CD4-positive, alpha-beta T cell treated with Interleukin-12 subunit alpha and Interleukin-12 subunit beta, for 1 hour (primary cell): Measurements from ENCODE around the gene MALRD1.
"Not testable (repeated sequence)": the region's sequence is repeated elsewhere in the genome, so short reads cannot be mapped to it uniquely, and the experiment has no call there.

ENCODE experiments used
- DNase-seq: peaks from one replicate; pipeline ENCODE4 v3.0.0-alpha.2; 2020

MALRD1 gene

DNA sequence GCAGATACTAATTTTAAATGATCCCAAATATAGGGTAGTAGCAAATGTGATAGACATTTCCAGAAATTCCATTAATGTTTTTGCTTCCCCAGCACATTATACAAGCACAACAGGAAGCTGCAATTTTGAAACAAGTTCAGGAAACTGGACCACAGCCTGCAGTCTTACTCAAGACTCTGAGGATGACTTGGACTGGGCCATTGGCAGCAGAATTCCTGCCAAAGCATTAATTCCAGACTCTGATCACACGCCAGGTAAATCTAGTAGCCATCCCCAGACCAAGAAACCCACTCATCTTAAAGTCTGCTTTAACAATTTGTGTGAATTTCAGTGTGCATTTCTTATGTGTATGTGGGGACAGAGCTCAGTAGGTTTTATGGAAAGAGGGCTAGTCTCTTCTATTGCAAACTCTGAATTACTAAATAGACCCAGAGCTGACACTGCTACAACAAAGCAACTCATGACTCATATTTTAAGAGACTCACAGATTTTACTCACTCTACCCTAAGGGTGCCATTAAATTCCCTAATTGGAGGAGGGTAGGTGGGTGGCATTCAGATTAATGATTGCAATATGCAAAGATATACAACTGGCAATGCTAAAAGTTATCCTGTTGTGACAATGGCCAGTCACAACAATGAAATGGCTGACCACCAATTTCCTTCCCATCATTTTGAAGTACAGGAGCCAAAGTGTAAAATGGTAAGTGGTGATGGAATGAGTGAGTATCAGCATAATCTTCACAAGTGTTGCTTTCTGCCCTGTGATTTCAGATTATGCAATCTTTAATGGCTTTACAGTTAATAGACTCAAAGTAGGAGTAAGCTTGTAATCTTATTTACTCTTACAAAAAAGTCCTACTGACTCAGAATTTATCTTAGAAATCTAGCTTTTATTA lies 450.0 kb downstream of the MALRD1 start:
- DNase-seq: no peak

DNA sequence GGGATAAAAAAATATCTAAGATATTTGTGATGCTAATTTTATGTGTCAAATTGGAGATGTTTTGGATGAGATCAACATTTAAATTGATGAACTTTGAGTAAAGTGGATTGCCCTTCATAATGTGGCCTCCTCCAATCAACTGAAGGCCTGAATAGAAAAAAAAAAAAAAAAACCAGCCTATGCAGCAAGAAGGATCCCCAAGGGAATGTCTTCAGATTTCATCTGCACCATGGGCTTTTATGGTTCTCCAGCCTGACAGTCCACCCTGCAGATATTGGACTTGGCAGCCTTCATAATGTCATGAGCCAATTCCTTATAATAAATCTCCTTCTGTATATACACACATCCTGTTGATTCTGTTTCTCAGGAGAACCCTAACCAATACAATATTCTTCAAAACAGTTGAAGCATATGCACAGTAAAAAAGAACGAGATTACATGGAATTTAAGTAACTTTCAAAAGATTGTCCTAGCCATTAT lies 450.7 kb downstream of the MALRD1 start:
- DNase-seq: no peak

DNA sequence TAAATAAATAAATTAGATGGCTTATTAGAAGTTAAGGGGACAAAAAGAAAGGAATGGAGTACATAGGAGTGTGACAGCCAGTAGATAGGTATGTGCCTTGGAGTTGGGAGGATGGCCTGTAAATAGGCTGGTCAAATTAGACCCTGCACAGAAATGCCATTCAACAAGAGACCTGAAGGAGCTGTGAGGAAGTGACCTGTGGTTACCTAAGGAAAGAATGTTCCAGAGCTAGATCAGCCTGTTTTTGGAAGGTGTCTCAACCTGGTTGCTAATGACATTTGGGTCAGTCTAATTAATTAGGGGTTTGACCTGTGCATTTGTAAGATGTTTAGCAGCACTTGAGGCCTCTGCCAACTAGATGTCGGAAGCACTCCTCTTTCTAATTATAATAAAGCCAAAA lies 452.4 kb downstream of the MALRD1 start:
- DNase-seq: no peak

DNA sequence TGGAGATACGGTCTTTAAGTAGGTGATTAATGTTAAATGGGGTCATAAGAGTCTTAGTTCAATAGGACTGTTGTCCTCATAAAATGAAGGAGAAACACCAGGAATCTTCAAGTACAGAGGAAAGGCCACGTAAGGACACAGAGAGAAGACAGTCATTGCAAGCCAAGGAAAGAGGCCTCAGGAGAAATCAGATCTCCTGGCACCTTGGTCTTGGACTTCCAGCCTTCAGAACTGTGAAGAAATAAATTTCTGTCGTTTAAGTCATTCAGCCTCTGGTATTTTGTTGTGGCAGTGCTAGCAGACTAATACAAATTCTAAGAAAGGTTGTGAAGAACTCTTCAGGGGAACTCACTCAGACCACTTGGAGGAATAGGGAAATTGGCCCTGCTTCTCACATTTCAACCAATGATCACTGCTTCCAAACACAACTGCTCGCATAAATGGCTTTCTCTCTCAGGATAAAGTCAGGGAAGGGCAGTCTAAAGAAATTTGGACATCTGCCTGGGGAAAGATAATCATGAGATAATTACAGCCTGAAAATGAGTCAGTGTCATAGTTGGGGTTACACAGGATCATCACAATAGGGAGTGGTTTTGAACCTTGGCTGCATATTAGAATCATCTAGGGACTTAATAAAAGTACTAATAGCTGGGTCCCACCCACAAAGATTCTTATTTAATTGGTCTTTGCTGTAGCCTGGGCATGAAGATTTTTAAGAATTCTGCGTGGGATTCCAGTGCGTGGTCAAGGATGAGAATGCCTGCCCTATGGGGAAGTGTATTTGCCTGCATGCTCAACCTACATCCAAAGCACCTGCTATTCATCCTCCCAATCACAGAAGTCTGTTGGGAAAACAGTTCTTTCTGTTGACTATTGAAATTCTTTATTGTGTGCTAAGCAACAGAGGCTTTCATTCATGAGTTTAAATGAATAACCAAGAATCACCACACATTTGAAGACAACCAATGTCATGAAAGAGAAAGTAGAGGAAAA lies 457.0 kb downstream of the MALRD1 start:
- DNase-seq: no peak

DNA sequence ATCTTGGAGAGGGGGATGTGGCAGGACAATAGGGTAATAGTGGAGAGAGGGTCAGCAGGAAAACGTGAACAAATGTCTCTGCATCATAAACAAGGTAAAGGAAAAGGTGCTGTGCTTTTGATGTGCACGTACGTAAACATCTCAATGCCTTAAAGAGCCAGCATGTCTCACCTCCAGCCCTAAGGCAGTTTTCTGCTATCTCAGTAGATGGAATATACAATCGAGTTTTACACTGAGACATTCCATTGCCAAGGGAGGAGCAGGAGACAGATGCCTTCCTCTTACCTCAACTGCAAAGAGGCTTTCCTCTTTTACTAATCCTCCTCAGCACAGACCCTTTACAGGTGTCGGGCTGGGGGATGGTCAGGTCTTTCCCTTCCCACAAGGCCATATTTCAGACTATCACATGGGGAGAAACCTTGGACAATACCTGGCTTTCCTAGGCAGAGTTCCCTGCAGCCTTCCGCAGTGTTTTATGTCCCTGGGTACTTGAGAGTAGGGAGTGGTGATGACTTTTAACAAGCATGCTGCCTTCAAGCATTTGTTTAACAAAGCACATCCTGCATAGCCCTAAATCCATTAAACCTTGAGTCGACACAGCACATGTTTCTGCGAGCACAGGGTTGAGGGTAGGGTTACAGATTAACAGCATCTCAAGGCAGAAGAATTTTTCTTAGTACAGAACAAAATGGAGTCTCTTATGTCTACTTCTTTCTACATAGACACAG lies 461.6 kb downstream of the MALRD1 start:
- not testable (repeated sequence) for DNase-seq

DNA sequence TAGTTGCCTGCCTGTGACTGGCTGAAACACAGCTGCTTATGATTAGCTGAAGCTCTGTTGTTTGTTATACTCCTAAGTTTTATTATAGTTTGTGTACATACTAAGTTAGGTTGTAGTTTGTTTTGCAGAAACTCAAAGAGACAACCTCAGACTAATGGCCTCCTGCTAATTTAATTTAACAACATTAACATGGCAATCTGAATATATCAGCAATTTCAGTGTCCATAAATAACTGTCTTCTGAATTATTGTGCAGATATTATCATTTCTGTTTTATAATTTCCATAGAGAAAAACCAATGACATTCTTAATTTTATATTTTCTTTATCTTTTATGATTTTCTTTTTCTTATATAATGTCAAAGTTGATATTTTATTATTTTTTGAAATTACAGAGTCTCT lies 469.5 kb downstream of the MALRD1 start:
- no peak for DNase-seq

DNA sequence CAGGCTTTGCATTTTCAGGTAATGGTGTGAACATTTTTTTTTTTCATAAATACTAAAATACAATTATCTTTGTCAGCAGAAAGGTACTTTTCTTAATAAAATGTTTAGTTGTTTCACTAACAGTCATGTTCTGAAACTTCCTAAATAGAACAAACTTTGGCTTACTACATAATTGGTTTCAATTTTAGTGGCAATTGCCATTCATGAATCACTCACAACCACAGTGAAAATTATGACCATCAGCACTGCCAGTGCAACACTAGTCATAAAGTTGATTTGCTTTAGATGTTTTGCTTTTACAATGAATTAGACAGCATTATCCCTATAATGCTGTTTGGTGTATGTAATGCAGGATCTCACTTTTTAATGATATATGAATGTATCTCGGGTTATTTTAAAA lies 470.0 kb downstream of the MALRD1 start:
- no peak for DNase-seq

DNA sequence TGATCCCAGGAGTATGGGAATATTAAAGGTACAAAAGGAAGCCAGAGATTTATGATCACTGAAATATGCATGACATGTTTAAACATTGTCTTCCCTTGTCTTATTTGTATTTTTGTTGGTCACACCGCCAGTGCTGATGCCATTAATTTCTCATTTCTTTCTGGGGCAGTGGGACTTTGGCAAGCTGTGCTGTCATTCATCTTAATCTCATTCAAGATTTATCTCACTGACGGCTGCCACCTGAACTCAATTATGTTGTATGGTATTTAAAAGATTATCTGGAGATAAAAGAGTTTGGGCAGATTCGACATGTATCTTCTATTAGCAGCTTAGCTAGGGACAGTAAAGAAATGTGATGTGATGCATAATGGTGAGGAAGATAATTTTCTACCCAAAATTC lies 482.7 kb downstream of the MALRD1 start:
- no peak for DNase-seq

DNA sequence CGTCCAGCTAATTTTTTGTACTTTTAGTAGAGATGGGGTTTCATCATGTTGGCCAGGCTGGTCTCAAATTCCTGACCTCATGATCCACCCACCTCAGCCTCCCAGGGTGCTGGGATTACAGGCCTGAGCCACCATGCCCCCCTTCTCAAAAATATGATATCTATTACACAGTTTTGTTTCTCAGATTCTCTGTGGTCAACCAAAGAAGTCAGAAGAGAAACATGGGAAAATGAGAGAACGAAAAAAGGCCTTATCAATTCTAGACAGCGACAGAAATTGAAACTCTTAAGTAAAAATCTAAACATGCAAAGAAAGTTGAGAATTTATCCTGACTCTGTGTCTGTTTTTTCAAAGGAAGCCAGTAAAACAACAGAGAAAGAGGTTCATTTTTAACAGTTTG lies 483.8 kb downstream of the MALRD1 start:
- DNase-seq: no peak

DNA sequence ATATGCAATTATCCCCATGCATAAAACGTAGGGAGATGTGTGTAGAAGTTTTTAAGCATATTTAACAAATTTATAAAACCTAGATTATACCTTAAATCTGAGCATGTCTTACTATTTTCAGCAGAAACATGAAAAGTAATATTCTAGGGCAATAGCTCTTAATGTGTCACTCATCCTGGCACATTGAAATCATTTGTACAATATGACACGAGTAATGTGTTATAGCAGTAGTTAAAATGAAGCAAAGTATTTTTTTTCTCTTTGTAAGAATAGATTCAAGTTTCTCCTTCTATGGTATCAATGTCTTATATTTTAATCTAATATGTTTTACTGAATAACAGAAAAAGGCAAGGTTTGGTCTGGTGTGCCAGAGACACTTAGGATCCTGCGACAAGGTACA lies 492.7 kb downstream of the MALRD1 start:
- no peak for DNase-seq

DNA sequence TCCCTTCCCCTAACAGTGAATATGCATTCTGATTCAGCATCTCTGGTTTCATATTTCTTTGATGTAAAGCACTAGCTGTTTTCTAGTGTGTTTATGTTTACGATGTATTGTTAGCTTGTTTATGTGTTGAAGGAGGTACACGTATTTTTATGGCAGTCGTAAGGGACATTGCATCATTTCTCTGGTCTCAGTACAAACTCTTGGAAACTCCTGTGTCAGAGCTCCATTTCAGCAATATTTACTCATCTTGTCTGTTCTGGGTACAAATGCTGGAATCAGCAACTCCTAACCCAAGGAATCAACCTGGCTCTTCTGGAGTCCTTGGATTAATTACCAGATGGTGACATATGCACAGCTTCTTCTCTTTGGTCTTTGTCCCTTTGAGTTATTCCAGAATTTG lies 497.6 kb downstream of the MALRD1 start:
- DNase-seq: no peak

DNA sequence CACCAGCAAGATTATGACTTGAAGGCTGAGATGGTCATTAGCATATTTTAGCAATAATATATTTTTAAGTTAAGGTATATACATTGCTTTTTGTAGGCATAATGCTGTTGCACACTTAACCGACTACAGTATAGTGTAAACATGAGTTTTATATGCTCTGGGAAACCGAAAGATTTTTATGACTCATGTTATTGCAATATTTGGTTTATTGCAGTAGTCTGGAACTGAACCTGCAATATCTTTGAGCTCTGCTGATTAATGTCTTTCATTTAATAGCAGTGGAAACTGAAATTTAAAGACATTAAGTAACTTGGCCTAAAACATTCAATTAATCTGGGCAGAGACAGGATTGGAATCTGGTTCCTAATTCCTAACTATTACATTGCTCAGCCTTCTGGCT lies 500.9 kb downstream of the MALRD1 start:
- DNase-seq: no peak

DNA sequence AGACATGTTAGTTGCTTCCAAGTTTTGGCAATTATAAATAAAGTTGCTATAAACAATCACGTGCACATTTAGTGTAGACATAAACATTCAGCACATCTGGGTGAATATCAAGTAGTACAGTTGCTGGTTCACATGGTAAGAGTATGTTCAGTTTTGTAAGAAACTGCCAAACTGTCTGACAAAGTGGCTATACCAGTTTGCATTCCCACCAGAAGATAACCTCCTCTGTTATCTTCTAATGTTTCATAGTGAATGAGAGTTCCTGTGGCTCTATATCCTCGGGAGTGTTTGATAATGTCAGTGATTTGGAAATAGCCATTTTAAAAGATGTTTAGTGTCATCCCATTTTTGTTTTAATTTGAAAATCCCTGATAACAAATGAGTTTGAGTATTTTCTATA lies 508.1 kb downstream of the MALRD1 start:
- DNase-seq: no peak

DNA sequence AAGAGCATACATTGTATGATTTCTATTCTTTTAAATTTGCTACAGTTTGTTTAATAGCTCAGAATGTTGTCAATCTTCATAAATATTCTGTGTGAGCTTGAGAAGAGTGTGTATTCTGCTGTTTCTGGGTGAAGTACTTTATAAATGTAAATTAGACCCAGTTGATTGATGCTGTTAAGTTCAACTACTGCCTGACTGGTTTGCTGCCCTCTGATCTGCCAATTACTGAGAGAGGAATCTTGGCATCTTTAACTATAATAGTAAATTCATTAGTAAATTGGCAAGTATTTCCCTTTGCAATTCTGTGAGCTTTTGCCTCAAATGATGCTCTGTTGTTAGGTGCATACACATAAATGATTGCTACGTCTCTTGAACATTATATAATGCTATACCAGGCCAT lies 512.6 kb downstream of the MALRD1 start:
- no peak for DNase-seq

DNA sequence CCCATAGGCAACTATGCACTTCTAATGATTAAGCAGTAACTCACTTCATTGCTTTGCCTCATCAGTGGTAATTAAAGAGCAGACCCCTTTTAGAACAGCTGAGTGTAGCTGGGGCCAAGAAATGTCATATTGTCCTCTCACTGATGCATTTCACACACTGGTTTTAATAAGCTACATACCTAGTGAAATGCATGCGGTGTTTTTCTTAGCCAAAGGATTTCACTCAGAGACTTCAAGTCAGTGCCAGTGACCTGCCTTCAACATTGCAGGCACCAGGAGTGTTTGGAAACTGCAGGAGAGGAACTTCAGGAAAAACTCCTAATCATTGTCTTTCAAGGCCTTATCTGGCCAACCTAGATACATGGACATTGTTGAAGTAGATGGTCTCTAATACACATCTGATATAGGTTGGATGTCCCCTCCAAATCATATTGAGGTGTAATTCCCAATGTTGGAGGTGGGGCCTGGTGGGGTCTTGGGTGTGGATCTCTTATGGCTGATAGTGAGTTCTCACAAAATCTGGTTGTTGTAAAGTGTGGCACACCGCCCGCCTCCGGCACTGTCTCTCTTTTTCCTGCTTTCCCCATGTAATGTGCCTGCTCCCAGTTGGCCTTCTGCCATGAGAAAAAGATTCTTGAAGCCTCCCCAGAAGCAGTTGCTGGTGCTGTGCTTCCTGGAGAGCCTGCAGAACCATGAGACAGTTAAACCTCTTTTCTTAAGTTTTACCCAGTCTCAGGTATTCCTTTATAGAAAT lies 515.0 kb downstream of the MALRD1 start:
- no peak for DNase-seq

DNA sequence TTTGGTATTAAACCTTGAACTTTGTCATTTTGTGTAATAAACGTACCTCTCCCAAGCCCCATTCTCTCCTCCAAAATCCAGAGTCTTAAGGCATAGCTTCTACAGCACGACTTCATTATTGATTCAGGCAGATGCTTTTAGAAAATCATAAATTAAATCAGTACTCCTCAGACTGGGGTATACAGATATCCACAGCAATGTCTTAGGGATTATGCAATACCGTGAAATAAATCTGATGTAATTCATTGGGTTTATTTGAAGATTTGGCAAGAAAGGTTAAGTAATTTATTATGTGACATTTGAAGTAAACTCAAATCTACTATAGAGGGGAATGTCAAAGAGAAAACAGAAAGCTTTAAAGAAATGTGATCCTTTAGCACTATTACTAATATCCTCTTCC lies 521.5 kb downstream of the MALRD1 start:
- no peak for DNase-seq

DNA sequence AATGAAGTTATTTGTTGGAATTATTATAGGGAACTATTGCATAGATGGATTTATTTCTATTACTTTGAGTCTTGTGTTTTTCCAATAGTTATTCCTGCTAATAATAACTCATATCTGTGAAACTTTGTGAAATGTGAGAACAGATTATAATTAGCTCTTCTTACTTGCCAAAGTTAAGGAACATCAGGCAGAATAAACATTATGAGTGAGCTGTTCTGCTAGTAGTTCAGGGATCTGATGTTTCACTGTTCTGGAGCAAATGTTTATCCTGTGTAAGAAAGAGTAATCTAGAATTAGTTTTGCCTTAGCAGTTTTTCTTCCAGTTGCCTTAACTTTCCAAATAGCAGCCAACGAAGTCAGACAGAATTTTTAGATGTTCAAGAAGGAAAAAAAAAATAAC lies 522.4 kb downstream of the MALRD1 start:
- DNase-seq: no peak

DNA sequence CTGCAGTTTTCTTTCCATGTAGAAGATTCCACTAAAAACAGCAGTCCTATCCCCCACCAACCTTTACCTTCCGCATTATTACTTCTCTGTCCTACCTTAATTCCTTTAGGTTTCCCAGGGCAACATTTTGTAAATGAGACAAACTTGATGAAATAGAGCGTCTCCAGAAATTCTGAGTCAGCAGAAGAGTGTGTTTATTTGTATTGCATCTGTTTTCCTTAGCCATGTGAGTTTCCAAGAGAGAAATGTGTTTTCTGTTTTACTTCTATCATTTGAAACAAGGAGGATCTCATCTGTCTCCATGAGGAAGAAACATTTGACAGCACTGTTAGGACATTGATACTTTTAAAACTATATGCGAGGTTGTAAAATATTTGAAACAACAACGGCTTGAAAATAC lies 523.5 kb downstream of the MALRD1 start:
- DNase-seq: no peak

DNA sequence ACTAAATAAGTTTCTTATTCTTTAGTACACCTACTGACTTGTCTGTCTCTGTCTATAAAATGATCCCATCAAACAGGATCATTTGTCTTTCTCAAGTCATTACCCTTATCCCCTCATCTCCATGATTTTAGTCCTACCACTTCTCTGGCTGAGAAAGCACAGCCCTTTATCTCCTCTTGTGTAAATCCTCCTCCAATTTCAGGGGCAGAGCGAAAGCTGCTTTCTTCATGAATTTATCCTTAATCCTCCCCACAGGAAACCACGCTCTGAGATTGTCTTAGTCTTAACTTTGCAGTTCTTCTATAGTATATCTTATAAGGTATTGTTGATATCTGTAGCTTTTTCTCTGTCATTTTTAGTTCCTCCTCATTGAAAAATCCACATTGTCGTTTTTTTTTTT lies 528.0 kb downstream of the MALRD1 start:
- DNase-seq: no peak

DNA sequence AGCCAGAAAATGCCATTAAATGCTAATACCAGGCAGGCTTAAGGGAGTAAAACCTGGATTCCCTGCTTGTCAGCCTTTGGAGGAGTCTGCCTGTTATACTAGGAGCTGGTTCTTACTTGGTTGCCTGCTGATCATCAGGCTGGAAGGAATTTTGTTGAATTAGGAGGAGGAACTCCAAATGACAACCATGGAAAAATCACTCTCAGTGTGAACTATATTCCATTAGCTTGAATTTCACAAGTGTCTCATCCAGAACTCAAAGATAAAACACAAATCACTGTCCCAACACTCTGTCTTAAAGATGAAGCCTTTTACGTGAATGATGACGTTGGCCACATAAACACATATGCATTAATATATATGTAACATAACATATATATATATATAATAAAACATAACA lies 528.8 kb downstream of the MALRD1 start:
- DNase-seq: no peak

DNA sequence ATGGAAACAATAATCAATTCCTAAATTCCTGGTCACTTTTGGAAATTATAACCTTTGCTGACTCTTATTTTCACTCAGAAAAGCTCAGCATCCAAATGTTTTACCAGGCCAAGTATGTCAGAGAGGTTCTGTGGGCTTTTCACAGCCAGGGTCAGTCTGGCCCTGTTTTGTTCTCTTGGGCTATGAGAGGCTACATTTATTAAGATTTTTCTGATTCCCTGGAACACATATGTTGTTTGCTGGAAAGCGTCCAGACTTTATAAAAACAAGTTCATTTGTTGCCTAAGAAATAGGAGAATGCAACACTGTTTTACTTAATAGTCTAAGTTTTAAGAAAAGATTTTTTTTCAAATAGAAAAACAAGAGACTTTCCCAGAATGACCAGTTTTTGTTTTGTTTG lies 529.2 kb downstream of the MALRD1 start:
- no peak for DNase-seq

DNA sequence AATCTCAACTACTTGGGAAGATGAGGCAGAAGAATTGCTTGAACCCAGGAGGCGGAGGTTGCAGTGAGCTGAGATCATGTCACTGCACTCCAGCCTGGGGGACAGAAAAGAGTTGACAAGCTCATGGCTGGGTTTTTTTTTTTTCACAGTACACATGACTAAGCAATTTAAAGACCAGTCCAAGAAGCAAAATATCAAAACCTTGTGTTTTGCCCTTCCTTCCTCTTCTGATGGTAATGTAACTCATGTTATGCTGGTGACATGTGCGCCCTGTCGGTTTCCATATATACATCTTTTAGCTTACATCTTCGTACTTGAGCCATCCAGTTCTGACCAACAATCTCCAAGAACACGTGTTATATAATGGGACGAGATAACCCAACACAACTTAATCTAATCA lies 530.0 kb downstream of the MALRD1 start:
- no peak for DNase-seq
